ENCODE results near the gene PSIP1.
"Not testable (repeated sequence)": the region's sequence is repeated elsewhere in the genome, so short reads cannot be mapped to it uniquely, and the experiment has no call there.

The PSIP1 gene

DNA sequence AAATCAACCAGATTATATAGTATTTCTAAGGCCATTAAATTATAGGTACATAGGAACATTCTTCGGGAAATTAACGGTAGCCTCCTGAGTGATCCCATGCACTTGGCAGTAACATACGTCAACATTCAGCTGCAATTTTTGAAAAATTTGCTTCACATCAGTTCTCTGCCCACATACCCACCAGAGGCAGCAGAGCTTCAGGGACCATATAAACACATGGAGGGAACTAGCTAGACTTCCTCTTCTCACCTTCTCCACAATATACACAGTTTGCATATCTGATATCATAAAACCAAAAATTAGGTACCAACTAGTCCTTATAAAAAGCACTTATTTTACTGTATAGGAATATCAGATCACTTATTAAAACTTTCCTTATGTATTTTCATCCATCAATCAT lies 4.8 kb downstream of the PSIP1 start:
- no peak for DNase-seq (ENCODE audit: low read depth in 2 of 3, low spot score in 1 of 3)

DNA sequence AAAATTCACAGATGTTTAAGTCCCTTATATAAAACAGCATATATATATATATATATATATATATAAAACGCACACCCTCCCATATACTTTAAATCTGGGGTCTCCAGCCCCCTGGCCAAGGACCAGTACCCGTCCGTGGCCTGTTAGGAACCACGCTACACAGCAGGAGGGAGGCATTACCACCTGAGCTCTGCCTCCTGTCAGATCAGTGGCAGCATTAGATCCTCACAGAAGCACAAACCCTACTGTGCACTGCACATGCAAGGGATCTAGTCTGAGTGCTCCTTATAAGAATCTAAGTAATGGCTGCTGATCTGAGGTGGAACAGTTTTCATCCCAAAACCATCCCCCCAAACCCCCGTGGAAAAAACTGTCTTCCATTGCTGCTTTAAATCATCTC lies 9.0 kb downstream of the PSIP1 start:
- no peak for DNase-seq (ENCODE audit: low read depth in 2 of 3, low spot score in 1 of 3)

- no peak for DNase-seq (ENCODE audit: low read depth in 2 of 3, low spot score in 1 of 3)
Measured at GRCh38 chr9:15501179-15501578, 9.6 kb downstream of the PSIP1 start.

DNA sequence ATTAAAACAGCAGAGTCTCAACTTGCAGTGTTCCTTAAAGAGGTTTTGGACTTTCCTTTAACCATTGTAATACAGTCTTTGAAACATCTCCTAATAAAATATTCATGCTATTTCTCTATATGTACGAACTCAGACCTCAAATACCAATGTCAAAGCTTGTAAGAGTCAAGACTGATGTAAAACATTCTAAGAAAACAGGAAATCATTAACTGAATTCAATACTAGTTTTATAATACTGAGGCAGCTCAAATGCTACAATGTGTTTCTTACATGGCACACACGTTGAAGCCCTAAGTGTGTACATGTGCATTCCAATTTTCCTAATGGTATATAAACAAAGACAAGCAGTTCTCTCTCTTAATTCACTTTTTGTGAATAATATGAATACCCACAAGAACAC lies 11.6 kb downstream of the PSIP1 start:
- DNase-seq (ENCODE audit: low read depth in 2 of 3, low spot score in 1 of 3): no peak

DNA sequence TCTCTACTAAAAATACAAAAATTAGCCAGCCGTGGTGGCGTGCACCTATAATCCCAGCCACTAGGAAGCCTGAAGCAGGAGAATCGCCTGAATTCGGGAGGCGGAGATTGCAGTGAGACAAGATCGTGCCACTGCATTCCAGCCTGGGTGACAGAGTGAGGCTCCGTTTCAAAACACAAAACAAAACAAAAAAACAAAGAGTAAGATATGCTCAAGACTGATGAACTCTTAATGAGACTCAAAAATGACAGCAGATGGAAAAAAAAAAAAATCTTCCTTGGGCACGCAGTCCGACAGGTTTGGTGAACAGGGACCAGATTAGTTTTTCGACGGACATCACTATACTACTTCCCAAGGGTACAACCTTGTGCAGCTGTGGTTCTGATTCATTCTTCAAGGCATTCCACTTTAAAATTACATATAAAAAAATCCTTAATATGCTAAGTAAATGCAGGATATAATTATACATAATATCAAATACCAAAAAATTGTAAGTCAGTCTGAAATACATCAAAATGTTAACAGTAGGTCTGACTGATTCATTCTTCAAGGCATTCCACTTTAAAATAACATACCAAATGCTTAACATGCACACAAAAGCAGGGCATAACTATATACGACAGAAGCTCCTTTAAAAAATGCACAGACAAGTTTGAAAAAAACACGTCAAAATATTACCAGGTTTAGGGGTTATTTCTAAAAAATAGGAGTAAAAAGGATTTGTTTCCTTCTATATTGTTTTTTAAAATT lies 12.3 kb downstream of the PSIP1 start:
- DNase-seq (ENCODE audit: low read depth in 2 of 3, low spot score in 1 of 3): no peak

- no peak for DNase-seq (ENCODE audit: low read depth in 2 of 3, low spot score in 1 of 3)
Measured at GRCh38 chr9:15492485-15493150, 18.2 kb downstream of the PSIP1 start.

DNA sequence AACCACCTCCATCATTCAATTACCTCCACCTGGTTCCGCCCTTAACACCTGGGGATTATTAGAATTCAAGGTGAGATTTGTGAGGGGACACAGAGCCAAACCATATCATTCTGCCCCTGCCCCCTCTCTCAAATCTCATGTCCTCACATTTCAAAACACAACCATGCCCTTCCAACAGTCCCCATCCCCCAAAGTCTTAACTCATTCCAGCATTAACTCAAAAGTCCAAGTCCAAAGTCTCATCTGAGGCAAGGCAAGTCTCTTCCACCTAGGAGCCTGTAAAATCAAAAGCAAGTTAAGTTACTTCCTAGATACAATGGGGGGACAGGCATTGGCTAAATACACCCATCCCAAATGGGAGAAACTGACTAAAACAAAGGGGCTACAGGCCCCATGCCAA lies 18.8 kb downstream of the PSIP1 start:
- no peak for DNase-seq (ENCODE audit: low read depth in 2 of 3, low spot score in 1 of 3)

GRCh38 chr9:15485836-15486666 lies 24.7 kb downstream of the PSIP1 start:
- no peak for DNase-seq (ENCODE audit: low read depth in 2 of 3, low spot score in 1 of 3)

GRCh38 chr9:15484802-15485201 lies 26.0 kb downstream of the PSIP1 start:
- DNase-seq (ENCODE audit: low read depth in 2 of 3, low spot score in 1 of 3): no peak

DNA sequence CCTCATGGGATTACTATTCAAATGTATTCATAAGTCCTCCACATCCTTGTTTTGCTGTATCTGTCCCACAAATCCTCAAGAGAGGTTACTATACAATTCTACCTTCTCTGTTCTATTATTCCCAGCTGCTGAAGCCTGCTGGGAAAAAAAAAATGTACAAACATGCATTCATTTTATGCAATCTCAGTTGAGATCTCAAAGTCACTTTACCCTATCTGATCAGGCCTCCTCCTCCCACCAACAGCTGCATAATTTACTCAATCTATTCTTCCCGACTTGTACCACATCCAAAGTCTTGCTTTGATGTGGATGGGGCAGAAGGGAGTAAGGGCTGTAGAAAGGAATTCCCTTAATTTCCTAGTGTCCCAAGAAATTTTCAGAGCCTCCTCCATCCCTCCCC lies 28.6 kb downstream of the PSIP1 start:
- no peak for DNase-seq (ENCODE audit: low read depth in 2 of 3, low spot score in 1 of 3)

DNA sequence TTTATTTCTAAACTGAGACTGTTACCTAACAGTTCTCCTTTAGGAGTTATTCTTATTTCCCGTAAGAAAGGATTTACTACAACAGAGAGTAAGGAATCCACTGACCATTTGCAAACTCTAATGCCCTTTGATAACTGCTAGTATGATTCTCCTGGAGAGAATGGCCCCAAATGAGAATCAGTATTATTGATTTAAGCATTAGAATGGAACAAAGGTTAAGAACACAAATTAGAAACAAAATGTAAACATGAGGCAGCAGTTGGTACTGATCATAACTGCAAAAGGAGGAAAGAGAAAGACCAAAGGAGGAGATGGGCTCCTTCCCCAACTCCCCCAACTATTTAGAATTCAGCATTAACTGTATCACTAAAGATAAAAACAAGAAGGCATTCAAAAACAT lies 30.7 kb downstream of the PSIP1 start:
- no peak for DNase-seq (ENCODE audit: low read depth in 2 of 3, low spot score in 1 of 3)

DNA sequence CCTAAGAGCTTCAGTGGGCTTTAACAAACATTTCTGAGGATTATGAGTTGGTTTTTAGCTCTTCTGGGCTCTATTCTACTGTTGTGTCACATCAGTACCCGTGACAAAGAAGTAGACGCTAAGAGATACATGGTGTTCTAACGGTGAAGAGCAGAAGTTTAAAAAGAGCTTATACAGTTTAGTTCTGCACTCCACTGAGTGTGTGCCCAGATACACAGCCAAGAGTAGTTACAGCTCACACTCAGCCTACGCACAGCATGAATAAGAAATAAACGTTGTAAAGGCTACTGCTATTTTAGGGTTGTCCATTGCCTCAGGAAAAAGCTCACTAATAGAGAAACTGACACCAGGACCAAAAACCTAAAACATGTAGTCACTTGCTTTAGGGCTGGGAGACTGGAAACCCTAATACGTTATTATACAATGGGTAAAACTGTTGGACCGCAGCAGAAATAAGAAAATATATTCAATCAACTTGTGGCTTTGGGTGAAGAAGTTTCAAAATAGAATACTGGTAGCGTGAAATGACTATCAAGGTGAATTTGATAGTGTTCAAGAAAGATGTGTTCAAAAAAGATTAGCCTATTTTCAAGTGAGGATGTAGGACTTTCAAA lies 34.7 kb downstream of the PSIP1 start:
- no peak for DNase-seq (ENCODE audit: low read depth in 2 of 3, low spot score in 1 of 3)

DNA sequence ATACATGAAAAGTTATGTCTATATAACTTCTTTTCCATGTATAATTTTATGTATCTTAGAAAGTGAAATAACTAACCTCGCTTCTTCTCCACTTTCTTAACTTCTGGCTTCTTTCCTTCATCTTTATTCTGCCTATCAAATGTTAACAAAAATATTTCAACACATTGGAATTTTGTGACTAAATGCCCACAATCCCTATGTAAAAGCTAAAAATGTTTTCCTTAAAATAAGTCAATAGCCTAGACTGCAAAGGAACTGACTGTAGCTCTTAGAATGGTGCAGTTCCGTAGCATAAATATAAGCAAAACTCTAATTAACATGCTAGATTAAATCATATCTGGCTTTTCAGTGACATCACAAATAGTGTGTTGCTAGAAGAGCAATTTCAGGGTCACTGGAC lies 40.9 kb downstream of the PSIP1 start:
- no peak for DNase-seq (ENCODE audit: low read depth in 2 of 3, low spot score in 1 of 3)

DNA sequence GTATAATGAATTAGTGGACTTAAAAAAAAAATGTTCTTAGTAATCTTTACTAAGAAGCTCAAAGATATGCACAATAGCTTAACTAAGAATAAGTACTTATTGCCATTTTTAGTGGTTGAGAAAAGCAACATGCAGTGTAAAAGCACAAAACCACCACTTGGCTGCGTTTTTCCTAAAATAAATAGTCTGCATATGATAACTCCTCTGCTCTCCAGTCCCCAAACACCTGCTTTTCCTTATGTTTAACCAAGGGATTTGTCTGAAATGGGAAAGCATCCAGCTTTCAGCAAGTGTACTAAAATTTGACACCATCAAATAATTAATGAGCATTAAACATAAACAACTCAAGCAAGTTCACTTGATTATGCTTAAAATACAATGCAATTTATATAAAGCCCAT lies 41.4 kb downstream of the PSIP1 start:
- no peak for DNase-seq (ENCODE audit: low read depth in 2 of 3, low spot score in 1 of 3)

- no peak for DNase-seq (ENCODE audit: low read depth in 2 of 3, low spot score in 1 of 3)
Measured at GRCh38 chr9:15468145-15468544, 42.6 kb downstream of the PSIP1 start.

- DNase-seq (ENCODE audit: low read depth in 2 of 3, low spot score in 1 of 3): no peak
Measured at GRCh38 chr9:15461601-15462000, 49.2 kb downstream of the PSIP1 start.

DNA sequence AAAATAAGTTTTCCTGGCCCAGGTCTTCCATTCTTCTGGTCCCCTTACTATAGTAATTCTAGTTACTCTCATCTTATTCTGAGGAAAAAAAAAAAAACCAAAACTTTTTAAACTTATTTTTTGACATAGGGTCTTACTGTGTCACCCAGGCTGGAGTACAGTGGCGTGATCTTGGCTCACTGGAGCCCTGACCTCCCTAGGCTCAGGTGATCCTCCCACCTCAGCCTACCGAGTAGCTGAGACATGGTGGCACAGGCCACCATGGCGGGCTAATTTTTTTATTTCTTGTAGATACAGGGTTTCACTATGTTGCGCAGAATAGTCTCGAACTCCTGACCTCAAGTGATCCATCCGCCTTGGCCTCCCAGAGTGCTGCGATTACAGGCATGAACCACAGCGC lies 49.7 kb downstream of the PSIP1 start:
- DNase-seq (ENCODE audit: low read depth in 2 of 3, low spot score in 1 of 3): no peak

DNA sequence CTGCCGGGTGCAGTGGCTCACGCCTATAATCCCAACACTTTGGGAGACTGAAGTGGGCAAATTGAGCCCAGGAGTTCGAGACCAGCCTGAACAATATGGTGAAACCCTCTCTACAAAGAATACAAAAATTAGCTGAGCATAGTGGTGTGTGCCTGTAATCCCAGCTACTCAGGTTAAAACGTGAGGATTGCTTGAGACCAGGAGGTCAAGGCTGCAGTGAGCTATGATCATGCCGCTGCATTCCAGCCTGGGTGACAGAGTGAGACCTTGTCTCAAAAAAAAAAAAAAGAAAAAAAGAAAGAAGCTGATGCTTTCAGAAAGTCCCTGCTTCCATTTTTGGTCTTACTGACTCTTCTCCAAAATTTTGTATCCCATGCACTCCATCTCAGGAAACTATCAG lies 56.8 kb downstream of the PSIP1 start:
- DNase-seq (ENCODE audit: low read depth in 2 of 3, low spot score in 1 of 3): no peak

DNA sequence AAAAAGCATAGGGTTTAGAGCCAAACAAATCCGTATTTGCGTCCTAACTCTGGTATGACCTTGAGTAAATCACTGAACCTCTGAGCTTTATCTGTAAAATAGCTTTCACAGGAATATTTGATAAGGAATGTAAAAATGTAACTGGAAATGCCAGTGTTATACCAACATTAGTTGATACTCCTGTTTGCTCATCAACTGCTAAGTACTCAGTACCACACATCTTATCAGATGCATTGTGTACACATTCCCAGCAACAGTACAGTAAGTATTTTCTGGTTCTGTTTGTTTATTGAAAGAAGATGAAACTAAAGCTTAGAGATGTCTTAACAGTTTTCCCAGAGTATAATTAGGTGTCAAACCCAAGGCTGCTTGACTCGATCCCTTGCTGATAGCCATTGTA lies 66.6 kb downstream of the PSIP1 start:
- no peak for DNase-seq (ENCODE audit: low read depth in 2 of 3, low spot score in 1 of 3)

- not testable (repeated sequence) for DNase-seq (ENCODE audit: low read depth in 2 of 3, low spot score in 1 of 3)
Measured at GRCh38 chr9:15442264-15442663, 68.5 kb downstream of the PSIP1 start.

- not testable (repeated sequence) for DNase-seq (ENCODE audit: low read depth in 2 of 3, low spot score in 1 of 3)
Measured at GRCh38 chr9:15441841-15442240, 68.9 kb downstream of the PSIP1 start.

- no peak for DNase-seq (ENCODE audit: low read depth in 2 of 3, low spot score in 1 of 3)
Measured at GRCh38 chr9:15438891-15439290, 71.9 kb downstream of the PSIP1 start.

Measured in stimulated activated CD4-positive, alpha-beta T cell treated with anti-CD3 and anti-CD28 coated beads, Interleukin-12 subunit alpha, Interleukin-12 subunit beta, amount 100 ng/mL, for 48 hours (primary cell).